ENCODE measurements around the gene AKAP6.

Gene AKAP6

DNA sequence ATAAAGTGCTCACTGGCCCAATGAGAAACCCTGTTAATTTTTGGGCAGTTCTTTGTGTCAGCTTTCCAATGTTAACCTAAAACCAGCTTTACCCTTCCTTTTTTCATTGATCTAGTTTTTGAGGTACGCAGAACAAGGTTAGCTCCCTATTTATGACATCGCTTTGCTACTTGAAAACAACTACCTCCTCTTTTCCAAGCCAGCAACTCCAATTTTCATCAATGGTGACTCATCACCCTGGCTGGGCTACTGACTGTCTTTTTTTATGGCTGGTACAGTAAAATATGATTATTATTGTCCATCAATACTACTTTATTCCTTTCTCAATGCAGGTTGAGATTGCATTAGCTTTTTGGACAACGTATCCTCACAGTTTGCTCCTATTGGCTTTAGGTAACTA is 22.5 kb upstream of the AKAP6 start:
- H3K4me1 ChIP-seq (ENCODE audit: control insufficient read depth, low read length), result no peaks in the 10 kb centered on the region
- H4K20me1 ChIP-seq (ENCODE audit: control insufficient read depth, insufficient read depth, low read depth, low read length), result no peaks in the 10 kb centered on the region
- no peak overlapping the region for H3K27ac ChIP-seq (ENCODE audit: low read depth, low read length)
- H3K36me3 ChIP-seq (ENCODE audit: control insufficient read depth, low read length), result no peaks in the 10 kb centered on the region
- no peak for TF ChIP-seq EZH2phosphoT487 (IDR thresholded peaks at IDR 0.05; ENCODE audit: borderline replicate concordance, low read length)
- TF ChIP-seq CTCF (IDR thresholded peaks at IDR 0.05; ENCODE audit: low read depth, low read length, poor library complexity, severe bottlenecking), result no peak
- H3K9me3 ChIP-seq (ENCODE audit: control insufficient read depth, insufficient read depth, low read length), result no peaks in the 10 kb centered on the region
- H3K79me2 ChIP-seq (ENCODE audit: control insufficient read depth, low read length), result no peaks in the 10 kb centered on the region
- H3K4me2 ChIP-seq (ENCODE audit: low read length), result no peak overlapping the region
- H3K9me2 ChIP-seq (replicated peaks; ENCODE audit: control insufficient read depth, low read length), result no peaks in the 10 kb centered on the region
- H3K4me3 ChIP-seq (ENCODE audit: low read length), result no peak overlapping the region
- H3K27me3 ChIP-seq (ENCODE audit: control insufficient read depth, low read length), result no peaks in the 10 kb centered on the region
- H3F3A ChIP-seq (ENCODE audit: control insufficient read depth, insufficient read depth), result no peaks in the 10 kb centered on the region

- Histone ChIP-seq H3K4me2 (ENCODE audit: low read length) (no peak overlapping the region), H3K36me3 (ENCODE audit: control insufficient read depth, low read length) (no peaks in the 10 kb centered on the region), H3K9me3 (ENCODE audit: control insufficient read depth, insufficient read depth, low read length) (no peaks in the 10 kb centered on the region), H4K20me1 (ENCODE audit: control insufficient read depth, insufficient read depth, low read depth, low read length) (no peaks in the 10 kb centered on the region), H3K4me1 (ENCODE audit: control insufficient read depth, low read length) (no peaks in the 10 kb centered on the region), H3F3A (ENCODE audit: control insufficient read depth, insufficient read depth) (no peaks in the 10 kb centered on the region), H3K27ac (ENCODE audit: low read depth, low read length) (no peak overlapping the region), H3K9me2 (replicated peaks; ENCODE audit: control insufficient read depth, low read length) (no peaks in the 10 kb centered on the region), H3K79me2 (ENCODE audit: control insufficient read depth, low read length) (no peaks in the 10 kb centered on the region), H3K4me3 (ENCODE audit: low read length) (no peak overlapping the region), H3K27me3 (ENCODE audit: control insufficient read depth, low read length) (no peaks in the 10 kb centered on the region)
- TF ChIP-seq EZH2phosphoT487 (IDR thresholded peaks at IDR 0.05; ENCODE audit: borderline replicate concordance, low read length) (no peak), CTCF (IDR thresholded peaks at IDR 0.05; ENCODE audit: low read depth, low read length, poor library complexity, severe bottlenecking) (no peak)
These were observed 21.1 kb upstream of the AKAP6 start for GRCh38 chr14:32307881-32308582.

DNA sequence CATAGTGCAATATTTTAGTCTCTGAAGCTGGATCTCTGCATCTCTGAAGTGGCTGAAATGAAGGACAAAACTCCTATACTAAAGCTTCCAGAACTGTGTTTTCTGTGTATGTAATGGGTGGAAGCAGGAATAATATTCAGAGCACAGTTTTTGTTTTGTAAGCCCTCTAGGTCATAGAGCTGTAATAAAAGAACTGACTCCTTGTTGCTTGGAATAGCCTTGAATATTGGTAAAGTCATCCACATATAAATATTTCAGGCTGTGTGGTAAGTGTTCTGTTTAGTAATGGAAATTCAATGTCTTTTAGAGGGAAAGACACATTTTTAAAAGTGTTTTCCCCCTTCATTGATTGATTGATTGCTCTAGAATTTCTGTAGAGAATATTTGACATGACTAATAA is 18.2 kb upstream of the AKAP6 start:
- Histone ChIP-seq H3K36me3 (ENCODE audit: control insufficient read depth, low read length) (no peaks in the 10 kb centered on the region), H3F3A (ENCODE audit: control insufficient read depth, insufficient read depth) (no peaks in the 10 kb centered on the region), H3K4me3 (ENCODE audit: low read length) (no peak overlapping the region), H4K20me1 (ENCODE audit: control insufficient read depth, insufficient read depth, low read depth, low read length) (no peaks in the 10 kb centered on the region), H3K9me2 (replicated peaks; ENCODE audit: control insufficient read depth, low read length) (no peaks in the 10 kb centered on the region), H3K4me1 (ENCODE audit: control insufficient read depth, low read length) (no peaks in the 10 kb centered on the region), H3K9me3 (ENCODE audit: control insufficient read depth, insufficient read depth, low read length) (no peaks in the 10 kb centered on the region), H3K4me2 (ENCODE audit: low read length) (no peak overlapping the region), H3K79me2 (ENCODE audit: control insufficient read depth, low read length) (no peaks in the 10 kb centered on the region), H3K27ac (ENCODE audit: low read depth, low read length) (no peak overlapping the region), H3K27me3 (ENCODE audit: control insufficient read depth, low read length) (no peaks in the 10 kb centered on the region)
- TF ChIP-seq CTCF (IDR thresholded peaks at IDR 0.05; ENCODE audit: low read depth, low read length, poor library complexity, severe bottlenecking) (no peak), EZH2phosphoT487 (IDR thresholded peaks at IDR 0.05; ENCODE audit: borderline replicate concordance, low read length) (no peak)
